GM12875 (cell line): ENCODE results near the gene ARHGEF10L.

Experiments used
- H3K4me3 ChIP-seq: one replicate; pipeline ENCODE4 v1.5.1; 2011; ENCODE audit warnings: low read depth, low read length, control low read depth
- CTCF ChIP-seq: IDR thresholded peaks from 2 replicates; pipeline ENCODE4 v1.5.1; 2011; ENCODE audit warnings: low read depth, mild to moderate bottlenecking, control low read depth, inconsistent platforms, low read length, moderate library complexity, borderline replicate concordance; ENCODE audit not compliant: insufficient read depth

Gene ARHGEF10L

DNA sequence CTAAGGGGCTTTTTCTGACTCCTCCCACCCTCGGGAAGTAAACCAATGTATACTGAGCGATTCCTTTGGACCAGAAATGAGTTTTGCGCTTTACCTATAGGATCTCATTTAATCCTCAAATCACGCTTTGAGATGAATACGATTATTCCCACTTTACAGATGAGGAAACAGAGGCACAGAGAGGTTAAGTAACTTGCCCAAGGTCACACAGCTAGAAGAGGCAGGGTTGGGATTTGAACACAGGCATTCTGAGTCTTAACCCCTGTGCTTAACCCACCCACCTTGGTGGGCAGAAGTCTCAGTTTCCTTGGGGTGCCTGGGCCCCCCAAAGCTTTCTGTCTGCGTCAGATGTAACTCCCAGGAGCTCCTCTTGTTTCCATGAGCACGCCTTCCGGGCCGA, 129.8 kb downstream of the ARHGEF10L start:
- no peak for TF ChIP-seq CTCF
- H3K4me3 ChIP-seq: no peak overlapping the region

DNA sequence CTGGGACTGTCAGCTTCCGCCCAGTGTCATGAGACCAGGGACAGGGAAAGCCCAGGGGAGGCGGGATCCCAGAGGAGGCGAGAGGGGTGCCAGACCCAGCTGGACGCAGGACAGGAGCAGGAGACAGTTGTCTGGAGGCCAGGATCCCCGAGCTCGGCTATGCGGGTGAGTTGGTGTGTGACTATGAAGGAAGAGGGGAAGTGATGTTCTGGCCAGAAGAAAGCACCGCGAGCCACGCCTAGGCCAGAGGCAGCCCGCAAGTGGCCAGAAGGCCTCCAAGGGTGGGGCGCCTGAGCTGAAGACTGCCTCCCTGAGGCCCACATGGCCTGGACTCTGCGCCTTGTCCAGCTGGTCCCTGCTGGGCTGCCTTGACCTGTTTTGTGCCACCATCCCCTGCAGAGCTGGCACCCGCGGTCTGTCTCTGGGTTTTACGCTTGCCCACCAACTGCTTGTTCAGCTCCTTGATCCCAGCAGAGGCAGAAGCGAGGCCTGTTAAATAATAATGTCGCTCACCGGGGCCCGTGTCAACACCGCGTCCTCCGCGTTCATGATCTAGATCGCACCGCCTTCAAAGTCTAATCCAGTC, 130.5 kb downstream of the ARHGEF10L start:
- H3K4me3 ChIP-seq: no peak overlapping the region
- TF ChIP-seq CTCF: no peak

GRCh38 chr1:17670587-17671313, 131.3 kb downstream of the ARHGEF10L start:
- TF ChIP-seq CTCF: no peak

GRCh38 chr1:17671314-17671705, 131.8 kb downstream of the ARHGEF10L start:
- no peak for TF ChIP-seq CTCF

More at GRCh38 chr1:17670587-17671313, 131.3 kb downstream of the ARHGEF10L start:
- H3K4me3 ChIP-seq: no peak overlapping the region

GRCh38 chr1:17671741-17672140, 132.2 kb downstream of the ARHGEF10L start:
- TF ChIP-seq CTCF: no peak
- H3K4me3 ChIP-seq: no peak overlapping the region

More at GRCh38 chr1:17671314-17671705, 131.8 kb downstream of the ARHGEF10L start:
- H3K4me3 ChIP-seq: no peak overlapping the region

DNA sequence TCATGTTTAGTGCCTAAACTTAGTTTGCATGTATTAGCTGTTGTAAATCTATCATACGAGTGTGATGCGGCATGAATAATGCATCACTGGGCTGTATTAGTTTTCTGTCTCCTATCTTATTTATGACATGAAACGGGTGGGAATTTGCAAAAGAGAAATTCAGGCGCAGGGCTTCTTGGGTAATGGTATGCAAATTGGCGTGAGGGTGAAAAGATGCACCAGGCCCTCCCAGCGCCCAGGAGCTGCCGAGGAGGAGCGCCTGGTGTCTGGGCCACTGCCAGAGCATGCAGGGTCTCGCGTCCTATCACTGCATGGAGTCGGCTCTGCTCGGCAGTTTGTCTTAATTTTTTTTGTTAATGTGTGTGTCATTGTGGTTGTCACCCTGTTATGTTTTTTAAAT, 132.7 kb downstream of the ARHGEF10L start:
- TF ChIP-seq CTCF: no peak
- no peak overlapping the region for H3K4me3 ChIP-seq
